Measurements from ENCODE around the gene UNC5A.

UNC5A gene

GRCh38 chr5:176895831-176896230 lies 85.5 kb downstream of the UNC5A start:
- H3K4me1 ChIP-seq (ENCODE audit: insufficient read depth, low read length): no peaks in the 10 kb centered on the region
- no peak overlapping the region for H3K27ac ChIP-seq (ENCODE audit: low read depth, low read length)
- H3K4me3 ChIP-seq (ENCODE audit: low read length): no peak overlapping the region
- H3K36me3 ChIP-seq (ENCODE audit: insufficient read depth, low read length): no peaks in the 10 kb centered on the region
- no peak overlapping the region for H3K9ac ChIP-seq (ENCODE audit: low read depth, low read length)
- no peaks in the 10 kb centered on the region for H3K27me3 ChIP-seq (ENCODE audit: insufficient read depth, low read length)
- WGBS: 89% methylated on average over 4 of the region's 4 CpGs
- no peaks in the 10 kb centered on the region for H3K9me3 ChIP-seq (ENCODE audit: insufficient read depth, low read depth, low read length)

- Histone ChIP-seq H3K4me3 (ENCODE audit: low read length) (no peak overlapping the region), H3K27ac (ENCODE audit: low read depth, low read length) (no peak overlapping the region), H3K36me3 (ENCODE audit: insufficient read depth, low read length) (no peaks in the 10 kb centered on the region), H3K4me1 (ENCODE audit: insufficient read depth, low read length) (no peaks in the 10 kb centered on the region), H3K9me3 (ENCODE audit: insufficient read depth, low read depth, low read length) (no peaks in the 10 kb centered on the region), H3K9ac (ENCODE audit: low read depth, low read length) (no peak overlapping the region), H3K27me3 (ENCODE audit: insufficient read depth, low read length) (no peaks in the 10 kb centered on the region)
- 71% methylated on average over 3 of the region's 3 CpGs for WGBS
These were observed 86.9 kb downstream of the UNC5A start for GRCh38 chr5:176897263-176897662.

GRCh38 chr5:176899296-176899891 lies 89.0 kb downstream of the UNC5A start, which contains the start of gene HK3:
TSS of gene HK3 (minus strand) at chr5:176899346. CDS start at chr5:176896159, 3,187 bp downstream.
- Histone ChIP-seq H3K27ac (ENCODE audit: low read depth, low read length) (no peak within 1 kb of the TSS), H3K4me1 (ENCODE audit: insufficient read depth, low read length) (no peaks in the 10 kb centered on the region)
- WGBS: 88% methylated on average over 9 of the region's 9 CpGs

DNA sequence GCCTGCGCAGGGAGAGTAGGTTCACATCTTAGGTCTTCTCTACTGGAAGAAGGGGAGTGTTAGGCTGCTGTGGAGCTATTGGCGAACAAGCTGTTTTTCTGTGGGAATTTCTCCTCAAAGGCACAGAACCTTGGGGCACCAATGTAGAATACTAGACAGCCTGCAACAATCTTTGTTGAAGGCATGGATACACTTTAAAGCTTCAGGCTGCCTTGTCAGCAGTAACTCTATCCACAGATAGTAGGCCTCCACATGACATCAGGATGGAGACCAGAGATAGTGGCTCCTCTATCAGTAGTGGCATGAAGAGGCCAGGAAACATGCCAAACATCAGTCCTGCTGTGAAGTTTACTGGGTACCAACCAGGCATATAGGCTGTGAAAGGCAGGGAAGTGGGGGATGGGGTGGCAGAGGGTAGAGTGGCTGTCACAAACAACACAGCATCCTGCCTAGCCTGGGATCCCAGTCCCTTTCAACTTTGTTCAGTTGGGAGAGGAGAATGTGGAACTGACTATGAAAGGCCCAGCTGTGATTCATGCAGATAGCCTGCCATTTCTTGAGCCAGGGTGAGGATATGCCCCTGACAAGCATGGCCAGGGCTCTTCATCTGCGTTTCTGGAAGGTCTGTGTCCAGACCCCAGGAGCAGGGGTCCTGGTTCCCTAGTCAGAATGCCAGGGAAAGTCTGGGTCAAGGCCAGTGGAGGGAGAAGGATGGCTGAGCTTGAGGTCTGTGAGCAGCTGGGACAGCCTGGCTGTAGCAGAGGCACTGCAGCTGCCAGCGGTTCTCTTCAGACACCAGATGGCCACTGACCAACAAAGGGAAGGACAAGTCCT lies 89.8 kb downstream of the UNC5A start:
- 92% methylated on average over 4 of the region's 4 CpGs for WGBS
- no peaks in the 10 kb centered on the region for H3K4me1 ChIP-seq (ENCODE audit: insufficient read depth, low read length)
- no peaks in the 10 kb centered on the region for H3K9me3 ChIP-seq (ENCODE audit: insufficient read depth, low read depth, low read length)
- H3K27ac ChIP-seq (ENCODE audit: low read depth, low read length): no peak overlapping the region
- H3K4me3 ChIP-seq (ENCODE audit: low read length): no peak overlapping the region
- no peaks in the 10 kb centered on the region for H3K27me3 ChIP-seq (ENCODE audit: insufficient read depth, low read length)
- H3K9ac ChIP-seq (ENCODE audit: low read depth, low read length): no peak overlapping the region
- H3K36me3 ChIP-seq (ENCODE audit: insufficient read depth, low read length): peaks cover 26% of the 10 kb centered on the region

More at GRCh38 chr5:176899296-176899891, 89.0 kb downstream of the UNC5A start, which contains the start of gene HK3:
- Histone ChIP-seq H3K4me3 (ENCODE audit: low read length) (no peak within 1 kb of the TSS), H3K27me3 (ENCODE audit: insufficient read depth, low read length) (no peaks in the 10 kb centered on the region), H3K36me3 (ENCODE audit: insufficient read depth, low read length) (peaks cover 19% of the 10 kb centered on the region), H3K9me3 (ENCODE audit: insufficient read depth, low read depth, low read length) (no peaks in the 10 kb centered on the region), H3K9ac (ENCODE audit: low read depth, low read length) (no peak within 1 kb of the TSS)

GRCh38 chr5:176900780-176901204 lies 90.4 kb downstream of the UNC5A start:
- peaks cover 33% of the 10 kb centered on the region for H3K36me3 ChIP-seq (ENCODE audit: insufficient read depth, low read length)
- H3K9me3 ChIP-seq (ENCODE audit: insufficient read depth, low read depth, low read length): no peaks in the 10 kb centered on the region
- WGBS: 94% methylated on average over 7 of the region's 7 CpGs
- no peak overlapping the region for H3K27ac ChIP-seq (ENCODE audit: low read depth, low read length)
- no peak overlapping the region for H3K4me3 ChIP-seq (ENCODE audit: low read length)
- no peaks in the 10 kb centered on the region for H3K27me3 ChIP-seq (ENCODE audit: insufficient read depth, low read length)
- no peaks in the 10 kb centered on the region for H3K4me1 ChIP-seq (ENCODE audit: insufficient read depth, low read length)
- H3K9ac ChIP-seq (ENCODE audit: low read depth, low read length): no peak overlapping the region

- H3K27me3 ChIP-seq (ENCODE audit: insufficient read depth, low read length): no peaks in the 10 kb centered on the region
- no peaks in the 10 kb centered on the region for H3K9me3 ChIP-seq (ENCODE audit: insufficient read depth, low read depth, low read length)
- H3K4me3 ChIP-seq (ENCODE audit: low read length): no peak overlapping the region
- no peak overlapping the region for H3K27ac ChIP-seq (ENCODE audit: low read depth, low read length)
- H3K9ac ChIP-seq (ENCODE audit: low read depth, low read length): no peak overlapping the region
- no peaks in the 10 kb centered on the region for H3K4me1 ChIP-seq (ENCODE audit: insufficient read depth, low read length)
- WGBS: 93% methylated on average over 12 of the region's 12 CpGs
- peaks cover 40% of the 10 kb centered on the region for H3K36me3 ChIP-seq (ENCODE audit: insufficient read depth, low read length)
These were observed 91.1 kb downstream of the UNC5A start for GRCh38 chr5:176901260-176902101.

GRCh38 chr5:176902102-176902814 lies 91.9 kb downstream of the UNC5A start:
- Histone ChIP-seq H3K36me3 (ENCODE audit: insufficient read depth, low read length) (peaks cover 47% of the 10 kb centered on the region), H3K4me1 (ENCODE audit: insufficient read depth, low read length) (no peaks in the 10 kb centered on the region), H3K27me3 (ENCODE audit: insufficient read depth, low read length) (no peaks in the 10 kb centered on the region), H3K9me3 (ENCODE audit: insufficient read depth, low read depth, low read length) (no peaks in the 10 kb centered on the region), H3K4me3 (ENCODE audit: low read length) (no peak overlapping the region), H3K27ac (ENCODE audit: low read depth, low read length) (no peak overlapping the region), H3K9ac (ENCODE audit: low read depth, low read length) (no peak overlapping the region)
- 91% methylated on average over 6 of the region's 6 CpGs for WGBS

- H3K9me3 ChIP-seq (ENCODE audit: insufficient read depth, low read depth, low read length): no peaks in the 10 kb centered on the region
- H3K27ac ChIP-seq (ENCODE audit: low read depth, low read length): no peak overlapping the region
- H3K4me3 ChIP-seq (ENCODE audit: low read length): no peak overlapping the region
- 97% methylated on average over 5 of the region's 5 CpGs for WGBS
- H3K4me1 ChIP-seq (ENCODE audit: insufficient read depth, low read length): no peaks in the 10 kb centered on the region
- H3K36me3 ChIP-seq (ENCODE audit: insufficient read depth, low read length): peaks cover 56% of the 10 kb centered on the region
- H3K27me3 ChIP-seq (ENCODE audit: insufficient read depth, low read length): no peaks in the 10 kb centered on the region
- no peak overlapping the region for H3K9ac ChIP-seq (ENCODE audit: low read depth, low read length)
These were observed 92.7 kb downstream of the UNC5A start for GRCh38 chr5:176902911-176903664.

DNA sequence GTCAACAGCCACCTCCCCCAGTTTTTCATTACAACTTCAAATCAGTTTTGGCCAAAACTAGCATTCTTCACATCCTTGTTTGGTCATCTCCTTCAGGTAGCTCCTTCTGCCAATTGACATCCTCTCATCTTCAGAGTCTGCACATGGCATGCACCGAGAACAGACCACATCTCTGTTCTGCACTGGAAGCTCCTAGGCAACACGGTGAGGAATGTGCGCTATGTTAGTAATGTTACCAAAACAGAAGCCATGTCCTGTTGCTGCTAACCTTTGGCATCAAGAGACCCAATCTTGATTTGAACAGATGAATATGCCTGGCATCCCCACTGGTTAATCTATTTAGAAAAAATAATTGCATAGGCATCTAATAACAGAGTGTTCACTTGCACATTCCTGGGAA lies 93.9 kb downstream of the UNC5A start:
- Histone ChIP-seq H3K4me3 (ENCODE audit: low read length) (no peak overlapping the region), H3K9me3 (ENCODE audit: insufficient read depth, low read depth, low read length) (no peaks in the 10 kb centered on the region), H3K36me3 (ENCODE audit: insufficient read depth, low read length) (peaks cover 63% of the 10 kb centered on the region), H3K27ac (ENCODE audit: low read depth, low read length) (no peak overlapping the region), H3K27me3 (ENCODE audit: insufficient read depth, low read length) (no peaks in the 10 kb centered on the region), H3K9ac (ENCODE audit: low read depth, low read length) (no peak overlapping the region), H3K4me1 (ENCODE audit: insufficient read depth, low read length) (no peaks in the 10 kb centered on the region)
- WGBS: 97% methylated on average over 3 of the region's 3 CpGs

GRCh38 chr5:176906126-176906525 lies 95.8 kb downstream of the UNC5A start:
- 92% methylated on average over 1 of the region's 1 CpG for WGBS

More at GRCh38 chr5:176906126-176906525, 95.8 kb downstream of the UNC5A start:
- Histone ChIP-seq H3K9me3 (ENCODE audit: insufficient read depth, low read depth, low read length) (no peaks in the 10 kb centered on the region), H3K4me1 (ENCODE audit: insufficient read depth, low read length) (no peaks in the 10 kb centered on the region), H3K9ac (ENCODE audit: low read depth, low read length) (no peak overlapping the region), H3K36me3 (ENCODE audit: insufficient read depth, low read length) (peaks cover 65% of the 10 kb centered on the region), H3K27me3 (ENCODE audit: insufficient read depth, low read length) (no peaks in the 10 kb centered on the region), H3K27ac (ENCODE audit: low read depth, low read length) (no peak overlapping the region), H3K4me3 (ENCODE audit: low read length) (no peak overlapping the region)

Data from HUES64 (cell line).